CD8-positive, alpha-beta memory T cell (primary cell): Measurements from ENCODE around the gene GNAL. TPM values are rescaled to one million over a fixed set of nuclear protein-coding genes. Genes with fewer than 3 reads are reported as not detected.
"Not testable (repeated sequence)": the region's sequence is repeated elsewhere in the genome, so short reads cannot be mapped to it uniquely, and the experiment has no call there.

Experiments used
- CTCF ChIA-PET: fragments of 350-600 bp; sonication (Branson Sonifier 250); formaldehyde crosslinking; loops from one replicate; lab custom pipeline; 2021; ENCODE audit warnings: antibody characterized with exemption; lab: Charles Lee
- POLR2A ChIA-PET: fragments of 350-600 bp; sonication (Branson Sonifier 250); formaldehyde crosslinking; loops from one replicate; lab custom pipeline; 2021; ENCODE audit warnings: antibody characterized with exemption; lab: Charles Lee
- DNase-seq, 5 donors: peaks; one replicate each; pipeline versions ENCODE4 v3.0.0 to v3.0.0-alpha.2; 2020 to 2022; ENCODE audit warnings: mixed read lengths in 1 of 5
- H3K27ac ChIP-seq: one replicate; pipeline ENCODE4 v1.7.0; 2013; ENCODE audit warnings: low read depth, mild to moderate bottlenecking, low read length, moderate library complexity
- H3K27me3 ChIP-seq: 2 replicates; pipeline ENCODE4 v1.7.0; 2013; ENCODE audit warnings: low read length, mild to moderate bottlenecking; ENCODE audit not compliant: insufficient read depth, poor library complexity, severe bottlenecking
- H3K36me3 ChIP-seq: 2 replicates; pipeline ENCODE4 v1.7.0; 2013; ENCODE audit warnings: mild to moderate bottlenecking, low read length, moderate library complexity; ENCODE audit not compliant: insufficient read depth
- H3K4me1 ChIP-seq: 2 replicates; pipeline ENCODE4 v1.7.0; 2013; ENCODE audit warnings: mild to moderate bottlenecking, low read length, moderate library complexity; ENCODE audit not compliant: insufficient read depth
- H3K4me3 ChIP-seq: 2 replicates; pipeline ENCODE4 v1.7.0; 2013; ENCODE audit warnings: mild to moderate bottlenecking, low read length
- H3K9me3 ChIP-seq: 2 replicates; pipeline ENCODE4 v1.7.0; 2013; ENCODE audit warnings: mild to moderate bottlenecking, low read length
- H3K27ac Mint-ChIP-seq, 8 donors: one replicate each; pipeline ENCODE4 v1.8.0; 2020 to 2021; ENCODE audit warnings: mixed read lengths in 8 of 8, mild to moderate bottlenecking in 6 of 8, inconsistent platforms in 3 of 8, moderate library complexity in 3 of 8
- H3K27me3 Mint-ChIP-seq, 2 donors: one replicate each; pipeline ENCODE4 v1.8.0; 2020 to 2021; ENCODE audit warnings: mixed read lengths in 2 of 2, mild to moderate bottlenecking in 1 of 2, moderate library complexity in 1 of 2
- H3K36me3 Mint-ChIP-seq, 3 donors: one replicate each; pipeline ENCODE4 v1.8.0; 2020 to 2021; ENCODE audit warnings: mixed read lengths in 3 of 3, inconsistent platforms in 1 of 3, mild to moderate bottlenecking in 1 of 3
- H3K4me1 Mint-ChIP-seq, 3 donors: one replicate each; pipeline ENCODE4 v1.8.0; 2020 to 2021; ENCODE audit warnings: mixed read lengths in 3 of 3, inconsistent platforms in 1 of 3, mild to moderate bottlenecking in 1 of 3
- H3K4me3 Mint-ChIP-seq, 7 donors: one replicate each; pipeline ENCODE4 v1.8.0; 2020 to 2021; ENCODE audit warnings: mixed read lengths in 7 of 7, mild to moderate bottlenecking in 6 of 7, moderate library complexity in 4 of 7, inconsistent platforms in 2 of 7
- H3K9me3 Mint-ChIP-seq, 5 donors: one replicate each; pipeline ENCODE4 v1.8.0; 2020 to 2022; ENCODE audit warnings: mixed read lengths in 5 of 5, mild to moderate bottlenecking in 3 of 5, moderate library complexity in 2 of 5, inconsistent platforms in 1 of 5
- polyA plus RNA-seq: library from polyadenylated mRNA; unstranded; fragments of 300-500 nt; fragmentation: Illumina TruSeq; gene quantifications from one replicate; pipeline ENCODE4 v1.2.3, GENCODE V29; 2021
- total RNA-seq, 2 experiments: library from RNA; stranded (reverse); gene quantifications; one replicate each; pipeline ENCODE4 v1.2.3, GENCODE V29; 2021

GNAL gene
- total and polyA plus RNA-seq, 3 experiments from 2014 or later, result 0.04 to 0.38 TPM; not detected in 1

DNA sequence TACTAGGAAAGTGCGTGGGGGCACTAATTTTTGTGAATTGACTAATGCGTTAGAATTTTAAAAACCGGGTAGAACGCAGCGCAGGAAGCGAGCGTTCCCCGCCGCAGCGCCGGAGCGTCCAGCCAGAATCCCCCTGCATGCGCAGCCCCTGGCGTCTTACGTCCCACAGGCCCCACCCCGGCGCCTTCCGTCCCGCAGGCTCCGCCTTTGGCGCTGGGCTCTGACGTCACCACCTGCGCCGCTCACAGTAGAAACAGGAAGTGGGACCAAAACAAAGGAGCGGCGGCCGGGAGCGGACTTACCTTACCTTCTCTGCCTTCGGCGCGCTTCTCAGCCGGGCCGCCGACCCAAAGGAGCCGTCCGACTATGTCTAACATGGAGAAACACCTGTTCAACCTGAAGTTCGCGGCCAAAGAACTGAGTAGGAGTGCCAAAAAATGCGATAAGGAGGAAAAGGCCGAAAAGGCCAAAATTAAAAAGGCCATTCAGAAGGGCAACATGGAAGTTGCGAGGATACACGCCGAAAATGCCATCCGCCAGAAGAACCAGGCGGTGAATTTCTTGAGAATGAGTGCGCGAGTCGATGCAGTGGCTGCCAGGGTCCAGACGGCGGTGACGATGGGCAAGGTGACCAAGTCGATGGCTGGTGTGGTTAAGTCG, 162.2 kb downstream of the GNAL start, which contains the start of gene CHMP1B:
Gene CHMP1B (plus strand): TSS at position 268 of the 660 bp plus-strand sequence. CDS start 99 bp downstream, at position 367.
- peaks cover 34 to 64% (median 54%) of the 10 kb centered on the region in 3 donors for H3K4me1 Mint-ChIP-seq
- H3K27ac Mint-ChIP-seq, result peak within 1 kb of the TSS; percentile 97 to 100 (median 100)
- peaks cover 0 to 34% (median 0%) of the 10 kb centered on the region in 3 donors for H3K36me3 Mint-ChIP-seq
- no peaks in the 10 kb centered on the region for H3K9me3 Mint-ChIP-seq
- peak within 1 kb of the TSS; percentile 99 to 100 (median 100) for H3K4me3 Mint-ChIP-seq
- Histone ChIP-seq H3K27me3 (no peaks in the 10 kb centered on the region), H3K9me3 (no peaks in the 10 kb centered on the region), H3K27ac (peak within 1 kb of the TSS; percentile 97), H3K4me3 (peak within 1 kb of the TSS; percentile 99), H3K4me1 (peaks cover 22% of the 10 kb centered on the region), H3K36me3 (no peaks in the 10 kb centered on the region)
- ChIA-PET POLR2A (interaction anchor here (0.6 to 2.0 kb wide), 3 partner anchors 57 to 1881 kb away, joined by 3 to 5 read pairs (median 4); partner anchors contain the start of gene MPPE1), CTCF (interaction anchor here (1.6 kb wide), 1 partner anchor 188 kb away, joined by 3 read pairs; no protein-coding TSS in a partner anchor)
- DNase-seq, result peak; percentile 94 to 98 (median 96)
- peaks cover 0 to 3% of the 10 kb centered on the region in 2 donors for H3K27me3 Mint-ChIP-seq

GRCh38 chr18:11851806-11852337, 162.8 kb downstream of the GNAL start:
- ChIA-PET POLR2A (interaction anchor here (0.6 to 1.3 kb wide), 3 partner anchors 55 to 1278 kb away, joined by 4 to 10 read pairs (median 5); partner anchors contain the start of gene MPPE1), CTCF (interaction anchor here (1.6 kb wide), 1 partner anchor 188 kb away, joined by 3 read pairs; no protein-coding TSS in a partner anchor)
- peaks cover 34 to 64% (median 54%) of the 10 kb centered on the region in 3 donors for H3K4me1 Mint-ChIP-seq
- peak; percentile 40 to 76 (median 55) for DNase-seq
- Histone ChIP-seq H3K36me3 (no peaks in the 10 kb centered on the region), H3K4me1 (peaks cover 22% of the 10 kb centered on the region), H3K27ac (peak overlapping the region; percentile 97), H3K27me3 (no peaks in the 10 kb centered on the region), H3K4me3 (peak overlapping the region; percentile 99), H3K9me3 (no peaks in the 10 kb centered on the region)
- no peaks in the 10 kb centered on the region for H3K9me3 Mint-ChIP-seq
- peaks cover 0 to 3% of the 10 kb centered on the region in 2 donors for H3K27me3 Mint-ChIP-seq
- peak overlapping the region; percentile 97 to 100 (median 100) for H3K27ac Mint-ChIP-seq
- peaks cover 0 to 34% (median 0%) of the 10 kb centered on the region in 3 donors for H3K36me3 Mint-ChIP-seq
- peak overlapping the region; percentile 99 to 100 (median 100) for H3K4me3 Mint-ChIP-seq

DNA sequence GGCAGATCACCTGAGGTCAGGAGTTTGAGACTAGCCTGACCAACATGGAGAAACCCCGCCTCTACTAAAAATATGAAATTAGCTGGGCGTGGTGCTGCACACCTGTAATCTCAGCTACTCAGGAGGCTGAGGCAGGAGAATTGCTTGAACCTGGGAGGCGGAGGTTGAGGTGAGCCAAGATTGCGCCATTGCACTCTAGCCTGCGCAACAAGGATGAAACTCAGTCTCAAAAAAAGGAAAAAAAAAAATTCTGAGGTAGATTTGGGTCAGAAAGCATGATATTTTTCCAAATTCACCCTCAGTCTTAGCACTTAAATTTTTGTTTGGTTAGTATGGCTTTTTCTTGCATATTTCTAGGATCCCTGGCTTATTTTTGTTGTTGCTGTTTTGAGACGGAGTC, 165.5 kb downstream of the GNAL start:
- DNase-seq, H3K27ac ChIP-seq, H3K9me3 Mint-ChIP-seq, H3K9me3 ChIP-seq, H3K27me3 ChIP-seq, POLR2A ChIA-PET, H3K27me3 Mint-ChIP-seq, H3K36me3 ChIP-seq, CTCF ChIA-PET, H3K4me3 ChIP-seq: not testable (repeated sequence)
- H3K4me1 Mint-ChIP-seq, result peaks cover 37 to 53% (median 53%) of the 10 kb centered on the region in 3 donors
- H3K4me3 Mint-ChIP-seq, result peak overlapping the region in 2 of 7 donors; percentile 15 to 39
- H3K27ac Mint-ChIP-seq, result peak overlapping the region in 5 of 8 donors; percentile 51 to 84 (median 75)
- peaks cover 21% of the 10 kb centered on the region for H3K4me1 ChIP-seq
- H3K36me3 Mint-ChIP-seq, result peaks cover 0 to 34% (median 0%) of the 10 kb centered on the region in 3 donors

- H3K36me3 Mint-ChIP-seq, result peaks cover 0 to 19% (median 0%) of the 10 kb centered on the region in 3 donors
- H3K27ac ChIP-seq, result no peak overlapping the region
- H3K27ac Mint-ChIP-seq, result peak overlapping the region in 4 of 8 donors; percentile 5 to 94 (median 15)
- ChIA-PET POLR2A (interaction anchor here (0.6 kb wide), 1 partner anchor 33 kb away, joined by 4 read pairs; no protein-coding TSS in a partner anchor), CTCF (no interaction called here)
- H3K27me3 ChIP-seq, result no peaks in the 10 kb centered on the region
- H3K9me3 Mint-ChIP-seq, result no peaks in the 10 kb centered on the region
- no peak overlapping the region for H3K4me3 Mint-ChIP-seq
- peaks cover 13% of the 10 kb centered on the region for H3K4me1 ChIP-seq
- H3K4me3 ChIP-seq, result no peak overlapping the region
- no peaks in the 10 kb centered on the region for H3K36me3 ChIP-seq
- H3K27me3 Mint-ChIP-seq, result peaks cover 0 to 4% of the 10 kb centered on the region in 2 donors
- peaks cover 19 to 30% (median 30%) of the 10 kb centered on the region in 3 donors for H3K4me1 Mint-ChIP-seq
- H3K9me3 ChIP-seq, result no peaks in the 10 kb centered on the region
- no peak for DNase-seq
Observed at GRCh38 chr18:11857177-11857887, 168.3 kb downstream of the GNAL start.

GRCh38 chr18:11859282-11859830, 170.3 kb downstream of the GNAL start:
- H3K27me3 Mint-ChIP-seq, result peaks cover 0 to 4% of the 10 kb centered on the region in 2 donors
- POLR2A ChIA-PET, result no interaction called here
- CTCF ChIA-PET, result no interaction called here
- Histone ChIP-seq H3K27ac (no peak overlapping the region), H3K36me3 (no peaks in the 10 kb centered on the region), H3K4me1 (no peaks in the 10 kb centered on the region), H3K4me3 (no peak overlapping the region), H3K27me3 (no peaks in the 10 kb centered on the region), H3K9me3 (no peaks in the 10 kb centered on the region)
- H3K36me3 Mint-ChIP-seq, result peaks cover 0 to 12% (median 0%) of the 10 kb centered on the region in 3 donors
- H3K4me1 Mint-ChIP-seq, result peaks cover 7 to 11% (median 10%) of the 10 kb centered on the region in 3 donors
- DNase-seq, result no peak
- no peak overlapping the region for H3K4me3 Mint-ChIP-seq
- H3K9me3 Mint-ChIP-seq, result no peaks in the 10 kb centered on the region
- H3K27ac Mint-ChIP-seq, result peak overlapping the region in 3 of 8 donors; percentile 5 to 17 (median 7)

DNA sequence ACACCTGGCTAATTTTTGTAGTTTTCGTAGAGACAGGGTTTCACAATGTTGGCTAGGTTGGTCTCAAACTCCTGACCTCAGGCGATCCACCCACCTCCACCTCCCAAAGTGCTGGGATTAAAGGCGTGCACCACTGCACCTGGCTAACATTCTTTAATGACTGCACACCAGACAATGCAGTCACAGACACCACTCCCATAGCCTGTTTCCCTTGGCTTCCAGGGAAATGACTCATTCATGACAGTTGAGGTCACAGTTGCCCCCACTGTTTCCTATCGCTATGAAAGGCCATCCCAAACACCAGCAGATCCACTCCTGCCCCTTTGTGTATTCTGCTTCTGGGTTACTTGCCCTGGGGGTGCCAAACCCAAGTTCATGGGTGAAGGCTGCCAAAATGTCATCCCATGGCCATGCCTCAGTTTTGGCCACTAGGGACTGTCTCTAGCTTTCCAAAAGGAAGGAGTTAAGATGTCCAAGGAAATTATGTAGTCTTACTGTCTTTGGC, 170.9 kb downstream of the GNAL start:
- H3K4me1 Mint-ChIP-seq, result peaks cover 5% of the 10 kb centered on the region in 3 donors
- H3K27ac Mint-ChIP-seq, result no peak overlapping the region
- Histone ChIP-seq H3K27ac (no peak overlapping the region), H3K4me1 (no peaks in the 10 kb centered on the region), H3K9me3 (no peaks in the 10 kb centered on the region), H3K27me3 (no peaks in the 10 kb centered on the region), H3K4me3 (no peak overlapping the region), H3K36me3 (no peaks in the 10 kb centered on the region)
- peaks cover 0 to 4% of the 10 kb centered on the region in 2 donors for H3K27me3 Mint-ChIP-seq
- CTCF ChIA-PET, result interaction anchor here (1.1 kb wide), 1 partner anchor 11 kb away, joined by 3 read pairs; no protein-coding TSS in a partner anchor
- no peaks in the 10 kb centered on the region for H3K9me3 Mint-ChIP-seq
- no peak for DNase-seq
- H3K4me3 Mint-ChIP-seq, result no peak overlapping the region
- peaks cover 0 to 9% (median 0%) of the 10 kb centered on the region in 3 donors for H3K36me3 Mint-ChIP-seq
- POLR2A ChIA-PET, result no interaction called here
